CD4-positive, CD25-positive, alpha-beta regulatory T cell (primary cell): Measurements from ENCODE around the gene HTR3A. TPM values are rescaled to one million over a fixed set of nuclear protein-coding genes. Genes with fewer than 3 reads are reported as not detected.

Source experiments
- ATAC-seq, 2 donors: fragments of 150-1000 bp; cut with Tn5 transposase; one replicate each; pipeline ENCODE4 v1.10.0; 2021; ENCODE audit warnings: low read depth in 2 of 2, moderate number of reproducible peaks in 2 of 2, moderate library complexity in 1 of 2
- DNase-seq, 3 donors: peaks; one replicate each; pipeline versions ENCODE4 v3.0.0 to v3.0.0-alpha.2; 2012 to 2022; ENCODE audit warnings: mixed read lengths in 1 of 3
- H3K27ac ChIP-seq: one replicate; pipeline ENCODE4 v1.7.0; 2013; ENCODE audit warnings: mild to moderate bottlenecking, low read length; ENCODE audit not compliant: insufficient read depth, poor library complexity, severe bottlenecking
- H3K27me3 ChIP-seq: one replicate; pipeline ENCODE4 v1.7.0; 2013; ENCODE audit warnings: low read length; ENCODE audit not compliant: control insufficient read depth, insufficient read depth
- H3K36me3 ChIP-seq: one replicate; pipeline ENCODE4 v1.7.0; 2013; ENCODE audit warnings: mild to moderate bottlenecking, low read length, moderate library complexity; ENCODE audit not compliant: control insufficient read depth, insufficient read depth
- H3K4me1 ChIP-seq: 2 replicates; pipeline ENCODE4 v1.7.0; 2013; ENCODE audit warnings: mild to moderate bottlenecking, low read length; ENCODE audit not compliant: insufficient read depth, control insufficient read depth, poor library complexity, severe bottlenecking
- H3K4me3 ChIP-seq: one replicate; pipeline ENCODE4 v1.7.0; 2013; ENCODE audit warnings: low read depth, mild to moderate bottlenecking, low read length, moderate library complexity
- H3K9me3 ChIP-seq, 2 experiments: 1 replicate in 1 of 2; 2 replicates in 1 of 2; pipeline ENCODE4 v1.7.0; 2013; ENCODE audit warnings: low read length in 2 of 2, mild to moderate bottlenecking in 1 of 2, moderate library complexity in 1 of 2; ENCODE audit not compliant: control insufficient read depth in 2 of 2
- H3K27ac Mint-ChIP-seq, 3 donors: one replicate each; pipeline ENCODE4 v1.8.0; 2020 to 2022; ENCODE audit warnings: mild to moderate bottlenecking in 3 of 3, mixed read lengths in 3 of 3, moderate library complexity in 2 of 3
- H3K27me3 Mint-ChIP-seq: one replicate; pipeline ENCODE4 v1.8.0; 2022; ENCODE audit warnings: mild to moderate bottlenecking, mixed read lengths
- H3K36me3 Mint-ChIP-seq: one replicate; pipeline ENCODE4 v1.8.0; 2020; ENCODE audit warnings: mixed read lengths
- H3K4me1 Mint-ChIP-seq, 4 donors: one replicate each; pipeline ENCODE4 v1.8.0; 2020 to 2022; ENCODE audit warnings: mixed read lengths in 4 of 4, mild to moderate bottlenecking in 1 of 4
- H3K4me3 Mint-ChIP-seq, 4 donors: one replicate each; pipeline ENCODE4 v1.8.0; 2020 to 2022; ENCODE audit warnings: mild to moderate bottlenecking in 4 of 4, mixed read lengths in 4 of 4, moderate library complexity in 3 of 4
- H3K9me3 Mint-ChIP-seq, 7 donors: one replicate each; pipeline ENCODE4 v1.8.0; 2020 to 2022; ENCODE audit warnings: mixed read lengths in 7 of 7, mild to moderate bottlenecking in 3 of 7, moderate library complexity in 2 of 7
- polyA plus RNA-seq, 4 donors: library from polyadenylated mRNA; unstranded; fragments of 300-500 nt; fragmentation: Illumina TruSeq; gene quantifications; one replicate each; pipeline ENCODE4 v1.2.3, GENCODE V29; 2021
- total RNA-seq: library from RNA; stranded (reverse); gene quantifications from one replicate; pipeline ENCODE4 v1.2.3, GENCODE V29; 2022

HTR3A gene
- total and polyA plus RNA-seq, 5 donors from 2014 or later: not detected

- Histone ChIP-seq H3K4me1 (peaks cover 9% of the 10 kb centered on the region), H3K27ac (no peak overlapping the region), H3K36me3 (no peaks in the 10 kb centered on the region), H3K4me3 (no peak overlapping the region), H3K27me3 (no peaks in the 10 kb centered on the region), H3K9me3 (no peaks in the 10 kb centered on the region)
- ATAC-seq (no peak), DNase-seq (no peak)
- Mint-ChIP-seq H3K36me3 (no peaks in the 10 kb centered on the region), H3K27ac (peak overlapping the region in 1 of 3 donors; percentile 42), H3K4me3 (no peak overlapping the region), H3K9me3 (no peaks in the 10 kb centered on the region), H3K4me1 (peaks cover 0 to 8% (median 0%) of the 10 kb centered on the region in 4 donors), H3K27me3 (peaks cover 15% of the 10 kb centered on the region)
Observed at GRCh38 chr11:114034956-114035355, 60.0 kb downstream of the HTR3A start.

GRCh38 chr11:114036147-114036811 lies 61.4 kb downstream of the HTR3A start:
- Mint-ChIP-seq H3K36me3 (no peaks in the 10 kb centered on the region), H3K27me3 (peaks cover 15% of the 10 kb centered on the region), H3K27ac (peak overlapping the region in 1 of 3 donors; percentile 74), H3K4me3 (peak overlapping the region in 1 of 4 donors; percentile 31), H3K9me3 (no peaks in the 10 kb centered on the region), H3K4me1 (peaks cover 0 to 8% (median 0%) of the 10 kb centered on the region in 4 donors)
- Histone ChIP-seq H3K36me3 (no peaks in the 10 kb centered on the region), H3K4me3 (no peak overlapping the region), H3K4me1 (peaks cover 9% of the 10 kb centered on the region), H3K9me3 (no peaks in the 10 kb centered on the region), H3K27me3 (no peaks in the 10 kb centered on the region), H3K27ac (no peak overlapping the region)
- DNase-seq (peak; percentile 27 to 50 (median 45)), ATAC-seq (peak; percentile 63 to 70)

GRCh38 chr11:114036958-114037357 lies 62.0 kb downstream of the HTR3A start:
- Mint-ChIP-seq H3K36me3 (no peaks in the 10 kb centered on the region), H3K27me3 (peaks cover 15% of the 10 kb centered on the region), H3K4me1 (peaks cover 0 to 8% (median 0%) of the 10 kb centered on the region in 4 donors), H3K27ac (peak overlapping the region in 1 of 3 donors; percentile 74), H3K9me3 (no peaks in the 10 kb centered on the region), H3K4me3 (peak overlapping the region in 1 of 4 donors; percentile 24)
- Histone ChIP-seq H3K36me3 (no peaks in the 10 kb centered on the region), H3K4me3 (no peak overlapping the region), H3K27me3 (no peaks in the 10 kb centered on the region), H3K4me1 (peaks cover 9% of the 10 kb centered on the region), H3K9me3 (no peaks in the 10 kb centered on the region), H3K27ac (no peak overlapping the region)
- DNase-seq (no peak), ATAC-seq (no peak)

- Mint-ChIP-seq H3K9me3 (no peaks in the 10 kb centered on the region), H3K36me3 (no peaks in the 10 kb centered on the region), H3K27ac (peak overlapping the region in 1 of 3 donors; percentile 16), H3K4me3 (no peak overlapping the region), H3K4me1 (peaks cover 0 to 16% (median 6%) of the 10 kb centered on the region in 4 donors), H3K27me3 (peaks cover 12% of the 10 kb centered on the region)
- H3K9me3 ChIP-seq: no peaks in the 10 kb centered on the region
- H3K4me3 ChIP-seq: no peak overlapping the region
- peaks cover 9% of the 10 kb centered on the region for H3K4me1 ChIP-seq
- no peak for DNase-seq
- H3K27ac ChIP-seq: no peak overlapping the region
- no peaks in the 10 kb centered on the region for H3K27me3 ChIP-seq
- no peaks in the 10 kb centered on the region for H3K36me3 ChIP-seq
- ATAC-seq: no peak
Observed at GRCh38 chr11:114039551-114039950, 64.6 kb downstream of the HTR3A start.

Other genes with a start within 250 kb of the HTR3A start
- 7.7 TPM for gene ZW10, start 201.4 kb upstream of the HTR3A start, total RNA-seq
- 10 to 100 TPM; 15.6 to 19.6 (median 16.8) TPM for gene ZW10, start 201.4 kb upstream of the HTR3A start, polyA plus RNA-seq
- not detected for gene CLDN25, start 195.3 kb upstream of the HTR3A start, total RNA-seq
- not detected for gene CLDN25, start 195.3 kb upstream of the HTR3A start, polyA plus RNA-seq
- 20.7 TPM for gene USP28, start 99.5 kb upstream of the HTR3A start, total RNA-seq
- 10 to 100 TPM; 22.8 to 29.9 (median 28.1) TPM for gene USP28, start 99.5 kb upstream of the HTR3A start, polyA plus RNA-seq
- not detected for gene HTR3B, start 70.3 kb upstream of the HTR3A start, total RNA-seq
- not detected for gene HTR3B, start 70.3 kb upstream of the HTR3A start, polyA plus RNA-seq
- gene ZBTB16, start 84.6 kb downstream of the HTR3A start, total RNA-seq: 8.5 TPM
- 10 to 100 TPM in 2 of 4 donors, 1 to 10 TPM in 2; 2.9 to 28.1 (median 8.9) TPM for gene ZBTB16, start 84.6 kb downstream of the HTR3A start, polyA plus RNA-seq